ENCODE measurements around the gene ST13. TPM values are rescaled to one million over a fixed set of nuclear protein-coding genes. Genes with fewer than 3 reads are reported as not detected.
A peak's percentile ranks its signal among the peaks of the same experiment; 100 is the strongest.

Gene ST13
- total RNA-seq (2022), result 307 and 322 TPM in 2 replicates
- Bru-seq, nascent RNA, result percentile 93 among the genes with signal in this experiment
- BruChase-seq, experiment 1, labeled RNA remaining after a 6-hour chase, result percentile 97 among the genes with signal in this experiment
- BruChase-seq, experiment 2, labeled RNA remaining after a 2-hour chase, result percentile 93 among the genes with signal in this experiment
- long read RNA-seq, transcript ST13-201 (12 exons, 3,595 nt), result major isoform, 298 of 343 reads
- long read RNA-seq, partial matches to known transcripts, result 16 of 343 reads
- long read RNA-seq, other reads (novel, unspliced or antisense), result 29 of 343 reads

GRCh38 chr22:40856513-40857308, at the start of gene ST13, which contains the start of gene XPNPEP3:
Gene ST13, minus strand, starts transcription at chr22:40856639. Its CDS starts 99 bp downstream, at chr22:40856540.
Gene XPNPEP3, plus strand, starts transcription at chr22:40857148. Its CDS starts 34 bp downstream, at chr22:40857182.
- Mint-ChIP-seq H3K4me1 (ENCODE audit: low read depth, unreplicated experiment) (peaks cover 16% of the 10 kb centered on the region), H3K27ac (ENCODE audit: unreplicated experiment) (peak within 1 kb of the TSS; percentile 100), H3K9me3 (ENCODE audit: low read depth, unreplicated experiment) (no peaks in the 10 kb centered on the region), H3K36me3 (ENCODE audit: insufficient read depth, unreplicated experiment) (peaks cover 60% of the 10 kb centered on the region), H3K27me3 (ENCODE audit: unreplicated experiment) (no peaks in the 10 kb centered on the region), H3K4me3 (ENCODE audit: low read depth, unreplicated experiment) (peak within 1 kb of the TSS; percentile 99)
- no peak for TF ChIP-seq CTCF (IDR thresholded peaks at IDR 0.05; ENCODE audit: unreplicated experiment)
- CTCF ChIA-PET, result interaction anchor here (0.6 to 1.2 kb wide), 3 partner anchors 39 to 205 kb away, joined by 3 to 4 read pairs (median 3); no protein-coding TSS in a partner anchor
- intact Hi-C loops (cut with micrococcal nuclease; ENCODE audit: unreplicated experiment), result no loop called here
- DNase-seq, result peak; percentile 97
- BruUV-seq (replicated peaks), result no TSS peak

- no peaks in the 10 kb centered on the region for H3K4me1 Mint-ChIP-seq (ENCODE audit: low read depth, unreplicated experiment)
- no peak for DNase-seq
- BruUV-seq (replicated peaks), result no TSS peak
- CTCF ChIA-PET, result no interaction called here
- H3K4me3 Mint-ChIP-seq (ENCODE audit: low read depth, unreplicated experiment), result no peak overlapping the region
- peaks cover 13% of the 10 kb centered on the region for H3K36me3 Mint-ChIP-seq (ENCODE audit: insufficient read depth, unreplicated experiment)
- no peaks in the 10 kb centered on the region for H3K9me3 Mint-ChIP-seq (ENCODE audit: low read depth, unreplicated experiment)
- intact Hi-C loops (cut with micrococcal nuclease; ENCODE audit: unreplicated experiment), result no loop called here
- no peak overlapping the region for H3K27ac Mint-ChIP-seq (ENCODE audit: unreplicated experiment)
- H3K27me3 Mint-ChIP-seq (ENCODE audit: unreplicated experiment), result no peaks in the 10 kb centered on the region
- no peak for TF ChIP-seq CTCF (IDR thresholded peaks at IDR 0.05; ENCODE audit: unreplicated experiment)
These were observed 47.7 kb upstream of the ST13 start for GRCh38 chr22:40904101-40904500.

- Mint-ChIP-seq H3K27ac (ENCODE audit: unreplicated experiment) (no peak overlapping the region), H3K36me3 (ENCODE audit: insufficient read depth, unreplicated experiment) (peaks cover 10% of the 10 kb centered on the region), H3K4me3 (ENCODE audit: low read depth, unreplicated experiment) (no peak overlapping the region), H3K27me3 (ENCODE audit: unreplicated experiment) (no peaks in the 10 kb centered on the region), H3K4me1 (ENCODE audit: low read depth, unreplicated experiment) (no peaks in the 10 kb centered on the region), H3K9me3 (ENCODE audit: low read depth, unreplicated experiment) (no peaks in the 10 kb centered on the region)
- CTCF ChIA-PET, result interaction anchor here (0.6 to 1.4 kb wide), 12 partner anchors 9 to 462 kb away, joined by 3 to 11 read pairs (median 4); no protein-coding TSS in a partner anchor
- intact Hi-C loops (cut with micrococcal nuclease; ENCODE audit: unreplicated experiment), result no loop called here
- TF ChIP-seq CTCF (IDR thresholded peaks at IDR 0.05; ENCODE audit: unreplicated experiment), result no peak
- BruUV-seq (replicated peaks), result no TSS peak
- no peak for DNase-seq
These were observed 42.5 kb upstream of the ST13 start for GRCh38 chr22:40898850-40899357.

GRCh38 chr22:40894417-40894816, 38.0 kb upstream of the ST13 start:
- no peaks in the 10 kb centered on the region for H3K4me1 Mint-ChIP-seq (ENCODE audit: low read depth, unreplicated experiment)
- no peak for TF ChIP-seq CTCF (IDR thresholded peaks at IDR 0.05; ENCODE audit: unreplicated experiment)
- BruUV-seq (replicated peaks), result no TSS peak
- H3K27ac Mint-ChIP-seq (ENCODE audit: unreplicated experiment), result no peak overlapping the region
- no peak overlapping the region for H3K4me3 Mint-ChIP-seq (ENCODE audit: low read depth, unreplicated experiment)
- CTCF ChIA-PET, result no interaction called here
- peaks cover 4% of the 10 kb centered on the region for H3K36me3 Mint-ChIP-seq (ENCODE audit: insufficient read depth, unreplicated experiment)
- DNase-seq, result no peak
- intact Hi-C loops (cut with micrococcal nuclease; ENCODE audit: unreplicated experiment), result no loop called here
- no peaks in the 10 kb centered on the region for H3K27me3 Mint-ChIP-seq (ENCODE audit: unreplicated experiment)
- H3K9me3 Mint-ChIP-seq (ENCODE audit: low read depth, unreplicated experiment), result no peaks in the 10 kb centered on the region

Data from Calu3 (cell line).